Measurements from ENCODE around the gene IMPDH1.

IMPDH1 gene

GRCh38 chr7:128387216-128388144, 22.3 kb downstream of the IMPDH1 start:
- DNase-seq (ENCODE audit: low read depth in 2 of 2): peak; percentile 36 to 53

- DNase-seq (ENCODE audit: low read depth in 2 of 2): no peak
These were observed 23.5 kb downstream of the IMPDH1 start for GRCh38 chr7:128385988-128386925.

- no peak for DNase-seq (ENCODE audit: low read depth in 2 of 2)
These were observed 25.1 kb downstream of the IMPDH1 start for GRCh38 chr7:128384726-128385125.

GRCh38 chr7:128383776-128384175, 26.0 kb downstream of the IMPDH1 start:
- DNase-seq (ENCODE audit: low read depth in 2 of 2): no peak

- no peak for DNase-seq (ENCODE audit: low read depth in 2 of 2)
These were observed 28.5 kb downstream of the IMPDH1 start for GRCh38 chr7:128381161-128381821.

GRCh38 chr7:128380483-128381106, 29.2 kb downstream of the IMPDH1 start:
- no peak for DNase-seq (ENCODE audit: low read depth in 2 of 2)

GRCh38 chr7:128379900-128380479, 29.8 kb downstream of the IMPDH1 start:
- no peak for DNase-seq (ENCODE audit: low read depth in 2 of 2)

GRCh38 chr7:128378637-128379036, 31.1 kb downstream of the IMPDH1 start:
- no peak for DNase-seq (ENCODE audit: low read depth in 2 of 2)

- no peak for DNase-seq (ENCODE audit: low read depth in 2 of 2)
These were observed 33.7 kb downstream of the IMPDH1 start for GRCh38 chr7:128376077-128376476.

- no peak for DNase-seq (ENCODE audit: low read depth in 2 of 2)
These were observed 35.7 kb downstream of the IMPDH1 start for GRCh38 chr7:128374041-128374440.

- no peak for DNase-seq (ENCODE audit: low read depth in 2 of 2)
These were observed 36.2 kb downstream of the IMPDH1 start for GRCh38 chr7:128373606-128374005.

GRCh38 chr7:128370491-128370890, 39.3 kb downstream of the IMPDH1 start:
- DNase-seq (ENCODE audit: low read depth in 2 of 2): no peak

- no peak for DNase-seq (ENCODE audit: low read depth in 2 of 2)
These were observed 42.8 kb downstream of the IMPDH1 start for GRCh38 chr7:128366986-128367385.

- no peak for DNase-seq (ENCODE audit: low read depth in 2 of 2)
These were observed 43.5 kb downstream of the IMPDH1 start for GRCh38 chr7:128366300-128366699.

- DNase-seq (ENCODE audit: low read depth in 2 of 2): no peak
These were observed 44.4 kb downstream of the IMPDH1 start for GRCh38 chr7:128365432-128365831.

- DNase-seq (ENCODE audit: low read depth in 2 of 2): no peak
These were observed 45.5 kb downstream of the IMPDH1 start for GRCh38 chr7:128364166-128364870.

GRCh38 chr7:128363261-128363721, 46.5 kb downstream of the IMPDH1 start:
- DNase-seq (ENCODE audit: low read depth in 2 of 2): no peak

GRCh38 chr7:128362670-128363069, 47.1 kb downstream of the IMPDH1 start:
- DNase-seq (ENCODE audit: low read depth in 2 of 2): no peak

- DNase-seq (ENCODE audit: low read depth in 2 of 2): peak in 1 of 2 donors; percentile 13
These were observed 48.1 kb downstream of the IMPDH1 start, which contains the start of gene PRRT4 for GRCh38 chr7:128361411-128362379. Gene PRRT4, minus strand, starts transcription at chr7:128361690.
